Activated T-helper 1 cell treated with anti-CD3 and anti-CD28 coated beads, Interleukin-2, amount 50 U/mL, for 16 hours (primary cell): ENCODE results near the gene RMI2.
A peak's percentile ranks its signal among the peaks of the same experiment; 100 is the strongest.
"Not testable (repeated sequence)": the region's sequence is repeated elsewhere in the genome, so short reads cannot be mapped to it uniquely, and the experiment has no call there.

Experiments used
- DNase-seq, 2 donors: peaks; one replicate each; pipeline ENCODE4 v3.0.0-alpha.2; 2020; ENCODE audit warnings: low read depth in 1 of 2, low spot score in 1 of 2

The RMI2 gene

DNA sequence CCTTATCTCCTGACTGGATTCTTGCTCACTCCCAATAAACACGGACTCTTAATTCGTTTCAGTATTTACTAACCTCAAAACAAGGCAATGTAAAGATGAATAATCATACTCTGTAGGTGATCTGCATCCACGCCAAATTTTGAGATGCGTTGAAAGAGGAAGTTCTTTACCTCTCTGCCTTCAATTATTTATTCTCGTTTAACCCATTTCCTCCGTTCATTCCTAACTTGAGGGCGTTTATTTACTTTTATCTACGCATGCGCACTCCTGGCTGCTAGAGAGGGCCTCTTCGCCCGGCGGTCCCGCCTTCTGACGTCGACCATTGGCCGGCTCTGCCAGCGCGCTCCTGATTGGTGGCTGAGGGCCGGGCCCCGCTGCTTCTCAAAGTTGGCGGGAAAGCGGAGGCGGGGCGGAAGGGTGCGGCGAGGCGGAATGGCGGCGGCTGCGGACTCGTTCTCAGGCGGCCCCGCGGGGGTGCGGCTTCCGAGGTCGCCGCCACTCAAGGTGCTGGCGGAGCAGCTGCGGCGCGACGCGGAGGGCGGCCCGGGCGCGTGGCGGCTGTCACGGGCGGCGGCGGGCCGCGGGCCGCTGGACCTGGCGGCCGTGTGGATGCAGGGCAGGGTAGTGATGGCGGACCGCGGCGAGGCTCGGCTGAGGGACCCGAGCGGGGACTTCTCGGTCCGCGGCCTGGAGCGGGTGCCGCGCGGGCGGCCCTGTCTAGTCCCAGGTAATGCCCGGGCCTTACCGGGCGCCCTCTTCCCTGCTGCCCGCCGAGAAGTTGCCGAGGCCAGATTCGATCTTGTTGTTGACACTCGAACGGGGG, at the start of gene RMI2:
RMI2 (plus strand) TSS at position 420 of the 823 bp plus-strand sequence; CDS start at position 433, 13 bp downstream.
- peak; percentile 90 to 93 for DNase-seq

DNA sequence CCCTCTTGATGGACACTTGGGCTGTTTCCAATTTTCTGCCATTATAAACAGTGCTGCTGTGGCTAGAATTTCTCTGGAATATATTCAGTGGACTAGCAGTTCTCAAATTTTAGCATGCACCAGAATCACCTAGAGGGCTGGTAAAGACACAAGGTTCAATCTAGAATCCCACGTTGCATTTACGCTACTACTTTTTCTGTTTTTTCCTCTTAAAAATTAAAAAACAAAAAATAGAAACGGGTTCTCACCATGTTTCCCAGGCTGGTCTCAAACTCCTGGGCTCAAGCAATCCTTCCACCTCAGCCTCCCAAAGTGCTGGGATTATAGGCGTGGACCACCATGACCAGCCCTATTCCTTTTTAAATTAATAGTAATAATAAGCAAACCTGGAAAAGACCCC, 49.6 kb upstream of the RMI2 start:
- no peak for DNase-seq

DNA sequence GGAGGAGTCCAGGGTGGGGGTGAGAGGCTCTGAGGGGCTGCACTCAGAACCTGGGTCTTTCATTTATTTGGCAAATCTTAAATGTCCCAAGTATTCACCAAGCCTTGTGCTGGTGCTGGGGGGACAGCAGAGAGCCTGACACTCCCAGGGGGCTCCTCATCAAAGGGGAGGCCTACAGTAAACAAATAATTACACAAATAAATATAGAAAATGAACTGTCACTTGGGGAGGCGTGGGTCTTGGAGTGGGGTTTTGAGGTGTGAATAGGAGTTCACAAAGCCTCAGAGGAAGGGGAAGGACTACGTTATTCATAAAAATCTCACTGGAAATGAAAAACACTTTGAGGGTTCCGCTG, 48.9 kb upstream of the RMI2 start:
- DNase-seq, result no peak

DNA sequence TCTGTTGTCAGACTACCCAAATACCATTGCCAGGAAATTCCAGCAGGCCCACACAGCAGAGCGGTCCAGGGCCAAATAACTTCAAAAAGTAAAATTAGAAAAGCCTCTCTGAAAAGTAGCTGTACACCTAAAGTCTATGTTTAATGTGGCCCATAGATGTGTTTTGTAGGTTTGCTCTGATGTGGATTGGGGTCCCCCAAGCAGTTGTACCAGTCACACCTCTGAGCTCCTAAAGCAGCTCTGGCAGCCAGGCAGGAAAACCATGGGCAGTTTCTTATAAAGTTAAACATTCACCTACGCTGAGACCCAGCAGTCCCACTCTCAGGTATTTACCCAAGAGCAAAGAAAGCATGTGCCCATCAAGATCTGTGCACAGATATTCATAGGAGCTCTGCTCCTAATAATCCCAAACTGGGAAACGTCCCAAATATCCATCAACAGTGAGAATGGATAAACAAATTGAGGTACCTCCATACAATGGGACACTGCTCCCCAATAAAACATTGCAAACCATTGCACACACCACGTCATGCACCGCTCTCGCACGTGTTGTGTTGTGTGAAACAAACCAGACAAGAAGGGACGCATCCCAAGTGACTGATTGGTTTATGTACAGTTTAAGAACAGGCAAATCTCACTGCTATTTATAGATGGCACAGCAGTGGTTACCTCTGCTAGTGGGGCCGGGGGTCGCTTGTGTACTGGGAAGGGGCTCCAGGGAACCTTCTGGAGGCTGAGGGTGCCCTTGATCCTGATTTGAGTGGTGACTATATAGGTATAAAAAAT, 48.4 kb upstream of the RMI2 start:
- no peak for DNase-seq

DNA sequence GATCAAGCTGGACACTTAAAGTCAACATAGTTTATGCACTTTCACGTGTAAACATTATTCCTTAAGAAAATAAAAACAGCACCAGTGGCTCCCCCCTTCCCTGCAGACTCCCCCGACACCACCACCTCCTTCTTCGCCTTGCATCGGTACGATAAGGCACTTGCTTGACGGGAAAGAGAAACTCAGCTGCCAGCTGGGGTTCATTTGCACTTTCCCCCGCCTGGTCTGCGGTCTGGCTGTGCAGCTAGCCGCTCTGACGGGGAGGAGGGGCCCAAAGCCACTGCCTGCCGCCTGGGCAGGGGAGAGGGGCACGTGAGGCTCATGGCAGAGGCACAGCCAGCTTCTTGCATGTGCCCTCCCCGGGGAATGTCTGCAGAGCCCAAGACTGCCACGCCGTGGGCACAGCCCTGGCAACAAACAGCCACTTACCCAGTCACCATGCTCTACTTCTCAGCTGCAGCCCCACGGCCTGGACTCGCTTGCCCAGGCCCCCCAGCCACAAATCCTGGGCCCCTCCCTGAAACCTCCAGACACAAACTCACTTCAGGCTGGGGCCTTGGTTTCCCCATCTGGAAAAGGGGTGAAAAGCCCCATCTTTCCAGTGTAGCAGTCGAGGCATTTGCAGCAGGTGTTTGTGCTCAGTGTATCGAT, 47.6 kb upstream of the RMI2 start:
- DNase-seq, result peak; percentile 34 to 39

DNA sequence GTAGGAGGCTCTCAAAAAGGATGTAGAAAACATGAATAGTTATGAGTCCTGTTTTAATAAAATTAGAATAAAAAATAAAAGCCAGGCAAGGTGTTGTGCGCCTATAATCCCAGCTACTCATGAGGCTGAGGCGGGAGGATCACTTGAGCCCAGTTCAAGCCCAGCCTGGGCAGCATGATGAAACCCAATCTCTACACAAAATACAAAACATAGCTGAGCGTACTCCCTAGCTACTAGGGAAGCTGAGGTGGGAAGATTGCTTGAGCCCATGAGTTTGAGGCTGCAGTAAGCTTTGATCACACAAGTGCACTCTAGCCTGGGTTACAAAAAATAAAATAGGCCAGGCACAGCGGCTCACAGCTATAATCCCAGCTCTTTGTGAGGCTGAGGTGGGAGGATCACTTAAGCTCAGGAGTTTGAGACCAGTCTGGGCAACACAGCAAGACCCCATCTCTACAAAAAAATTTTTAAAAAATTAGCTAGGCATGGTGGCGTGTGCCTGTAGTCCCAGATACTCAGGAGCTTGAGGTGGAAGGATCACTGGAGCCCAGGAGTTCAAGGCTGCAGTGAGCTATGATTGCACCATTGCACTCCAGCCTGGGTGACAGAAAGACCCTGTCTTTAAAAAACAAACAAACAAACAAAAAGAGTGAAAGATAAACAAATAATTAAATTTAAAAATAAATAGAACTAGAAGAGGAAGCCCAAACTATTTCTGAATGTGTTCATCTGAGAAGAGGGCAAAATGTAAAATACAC, 46.9 kb upstream of the RMI2 start:
- DNase-seq, result no peak

DNA sequence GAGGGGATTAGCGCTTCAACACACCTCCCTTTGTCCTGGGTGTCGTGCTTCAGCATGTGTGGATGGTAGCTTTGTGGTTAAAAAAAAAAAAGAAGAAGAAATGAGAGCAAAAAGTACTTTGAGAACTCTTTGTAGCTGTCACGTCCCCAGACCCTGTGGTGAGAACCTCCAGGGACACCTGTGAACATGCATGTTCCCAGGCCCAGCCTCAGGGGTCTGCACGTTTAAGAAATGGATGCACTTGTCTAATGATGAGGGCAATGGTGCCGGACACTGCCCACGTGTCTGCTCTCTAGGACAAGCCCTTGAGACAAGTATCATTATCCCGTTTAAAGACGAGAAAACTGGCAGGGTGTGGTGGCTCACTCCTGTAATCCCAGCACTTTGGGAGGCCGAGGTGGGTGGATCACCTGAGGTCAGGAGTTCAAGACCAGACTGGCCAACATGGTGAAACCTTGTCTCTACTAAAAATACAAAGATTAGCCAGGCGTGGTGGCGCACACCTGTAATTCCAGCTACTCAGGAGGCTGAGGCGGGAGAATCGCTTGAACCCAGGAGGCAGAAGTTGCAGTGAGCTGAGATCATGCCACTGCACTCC, 46.2 kb upstream of the RMI2 start:
- DNase-seq, result not testable (repeated sequence)

DNA sequence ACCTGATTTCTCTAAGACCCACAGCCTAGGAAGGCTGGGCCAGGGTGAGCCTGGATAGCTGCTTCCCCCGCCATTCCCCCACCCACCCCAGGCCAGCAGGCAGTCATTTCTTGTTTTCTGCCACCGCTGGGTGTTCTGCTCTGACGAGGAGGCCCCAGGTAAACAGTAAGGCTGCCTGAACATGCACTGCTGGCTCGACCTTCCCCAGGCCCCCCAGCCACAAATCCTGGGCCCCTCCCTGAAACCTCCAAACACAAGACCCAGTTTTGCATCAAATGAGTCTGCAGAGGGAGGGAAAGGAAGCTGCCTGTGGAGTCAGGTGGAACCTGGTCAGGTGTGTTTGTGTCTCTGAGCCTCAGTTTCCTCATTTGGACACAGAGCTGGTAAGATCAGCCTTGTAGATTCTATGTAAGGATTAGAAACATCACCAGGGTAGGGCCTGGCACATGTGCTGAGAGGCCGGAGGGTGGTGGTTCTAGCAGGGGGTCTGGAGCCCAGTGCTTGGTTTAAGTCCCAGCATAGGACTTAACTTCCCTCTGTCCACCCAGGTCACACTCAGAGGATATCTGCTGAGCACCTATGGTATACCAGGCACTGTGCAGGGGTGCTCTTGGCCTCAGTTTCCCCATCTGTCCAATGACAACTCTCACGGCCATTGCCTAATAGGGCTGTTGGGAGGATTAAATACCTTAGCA, 45.2 kb upstream of the RMI2 start:
- DNase-seq, result no peak

DNA sequence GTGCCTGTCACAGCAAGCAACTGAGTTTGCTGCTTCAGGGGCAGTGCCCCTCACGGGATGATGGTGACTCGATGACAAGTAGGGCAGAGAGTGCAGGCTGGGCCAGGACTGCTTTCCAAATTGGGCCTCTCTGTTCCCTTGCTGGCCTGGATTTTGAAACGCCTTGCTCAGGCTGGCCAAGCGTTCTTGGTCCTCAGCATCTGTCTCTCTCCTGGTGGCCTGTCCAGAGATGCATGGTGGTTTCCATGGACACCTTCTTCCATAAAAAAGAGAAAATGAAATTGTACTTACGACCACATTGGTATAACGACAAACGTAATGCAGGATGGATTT, 44.7 kb upstream of the RMI2 start:
- DNase-seq, result no peak

DNA sequence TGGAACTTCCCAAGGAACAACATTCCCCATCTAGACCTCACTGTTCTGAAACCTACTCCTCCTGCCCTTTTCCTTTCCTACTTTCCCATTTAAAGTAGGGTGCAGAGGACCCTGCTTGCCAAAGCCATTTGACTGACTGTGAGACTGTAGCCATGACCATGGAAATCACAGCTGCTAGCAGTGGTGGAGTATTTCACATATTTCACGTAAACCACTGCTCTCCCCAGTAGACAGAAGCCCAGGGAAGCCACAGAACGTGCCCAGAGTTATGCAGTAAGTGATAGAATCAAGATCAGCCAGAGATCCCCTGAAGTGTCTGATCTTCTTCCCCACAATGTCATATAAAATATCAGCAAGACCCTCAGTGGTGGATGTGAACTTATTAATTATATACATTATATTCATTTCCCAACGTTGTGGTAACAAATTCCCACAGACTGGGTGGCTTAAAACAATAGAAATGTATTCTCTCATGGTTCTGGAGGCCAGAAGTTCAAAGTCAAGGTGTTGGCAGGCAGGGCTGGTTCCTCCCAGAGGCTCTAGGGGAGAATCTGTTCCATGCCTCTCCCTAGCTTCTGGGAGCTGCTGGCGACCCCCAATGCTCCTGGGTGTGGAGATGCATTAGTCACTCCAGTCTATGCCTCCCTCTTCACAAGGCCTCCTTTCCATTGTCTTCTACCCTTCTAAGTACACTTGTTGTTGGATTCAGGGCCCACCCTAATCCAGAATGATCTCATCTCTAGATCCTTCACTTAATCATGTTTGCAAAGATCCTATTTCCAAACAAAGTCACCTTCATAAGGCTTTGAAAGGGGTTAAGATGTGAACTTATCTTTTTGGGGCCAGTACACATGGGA, 43.4 kb upstream of the RMI2 start:
- no peak for DNase-seq

GRCh38 chr16:11302977-11303376, 42.3 kb upstream of the RMI2 start:
- no peak for DNase-seq

DNA sequence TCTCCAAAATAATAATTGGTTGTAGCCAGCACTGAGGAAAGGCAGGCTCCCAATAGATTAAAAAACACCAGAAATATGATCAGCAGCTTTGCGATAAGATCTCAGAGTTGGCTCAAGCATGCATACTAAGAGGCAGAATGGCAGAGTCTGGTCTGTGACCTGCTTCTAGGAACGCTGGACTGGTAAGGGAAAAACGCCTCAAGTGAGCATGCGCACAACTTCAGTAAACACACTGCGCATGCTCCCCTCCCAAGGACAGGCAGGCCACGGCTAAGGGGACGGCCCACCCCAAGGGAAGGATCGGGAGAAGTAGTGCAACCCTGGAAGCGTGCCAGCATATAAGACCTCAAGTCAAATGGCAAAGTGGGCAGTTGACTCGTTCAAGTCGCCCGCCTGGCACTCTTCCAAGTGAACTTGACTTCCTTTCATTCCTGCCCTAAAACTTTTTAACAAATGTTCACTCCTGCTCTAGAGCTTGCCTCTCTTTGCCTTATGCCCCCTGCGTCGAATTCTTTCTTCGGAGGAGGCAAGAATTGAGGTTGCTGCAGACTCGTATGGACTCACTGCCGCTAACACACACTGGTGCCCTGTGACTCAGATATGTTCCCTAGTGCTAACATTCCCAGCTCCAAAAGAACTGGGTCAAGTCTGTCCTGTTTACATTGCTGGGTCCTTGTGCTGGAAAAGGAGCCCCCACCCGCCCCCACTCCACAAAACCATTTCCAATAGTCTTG, 41.7 kb upstream of the RMI2 start:
- no peak for DNase-seq

GRCh38 chr16:11306381-11306780, 38.9 kb upstream of the RMI2 start:
- no peak for DNase-seq

DNA sequence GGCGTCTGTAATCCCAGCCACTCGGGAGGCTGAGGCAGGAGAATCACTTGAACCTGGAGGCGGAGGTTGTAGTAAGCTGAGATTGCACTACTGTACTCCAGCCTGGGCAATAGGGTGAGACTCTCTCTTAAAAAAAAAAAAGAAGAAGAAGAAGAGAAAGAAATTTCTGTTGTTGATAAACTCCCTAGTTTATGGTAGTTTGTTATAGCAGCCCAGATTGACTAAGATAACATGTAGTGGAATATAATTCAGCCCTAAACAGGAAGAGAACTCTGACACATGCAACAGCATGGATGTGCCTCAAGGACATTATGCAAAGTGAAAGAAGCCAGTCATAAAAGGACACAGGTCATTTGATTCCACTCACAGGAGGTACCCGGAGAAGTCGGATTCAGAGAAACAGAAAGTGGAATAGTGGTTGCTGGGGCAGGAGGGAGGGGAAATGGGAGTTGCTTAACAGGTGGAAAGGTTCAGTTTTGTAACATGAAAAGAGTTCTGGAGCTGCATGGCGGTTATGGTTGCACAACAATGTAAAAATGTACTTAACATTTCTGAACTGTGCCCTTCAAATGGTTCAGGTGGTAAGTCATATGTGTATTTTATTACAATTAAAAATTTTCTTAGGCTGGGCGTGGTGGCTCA, 38.1 kb upstream of the RMI2 start:
- no peak for DNase-seq

DNA sequence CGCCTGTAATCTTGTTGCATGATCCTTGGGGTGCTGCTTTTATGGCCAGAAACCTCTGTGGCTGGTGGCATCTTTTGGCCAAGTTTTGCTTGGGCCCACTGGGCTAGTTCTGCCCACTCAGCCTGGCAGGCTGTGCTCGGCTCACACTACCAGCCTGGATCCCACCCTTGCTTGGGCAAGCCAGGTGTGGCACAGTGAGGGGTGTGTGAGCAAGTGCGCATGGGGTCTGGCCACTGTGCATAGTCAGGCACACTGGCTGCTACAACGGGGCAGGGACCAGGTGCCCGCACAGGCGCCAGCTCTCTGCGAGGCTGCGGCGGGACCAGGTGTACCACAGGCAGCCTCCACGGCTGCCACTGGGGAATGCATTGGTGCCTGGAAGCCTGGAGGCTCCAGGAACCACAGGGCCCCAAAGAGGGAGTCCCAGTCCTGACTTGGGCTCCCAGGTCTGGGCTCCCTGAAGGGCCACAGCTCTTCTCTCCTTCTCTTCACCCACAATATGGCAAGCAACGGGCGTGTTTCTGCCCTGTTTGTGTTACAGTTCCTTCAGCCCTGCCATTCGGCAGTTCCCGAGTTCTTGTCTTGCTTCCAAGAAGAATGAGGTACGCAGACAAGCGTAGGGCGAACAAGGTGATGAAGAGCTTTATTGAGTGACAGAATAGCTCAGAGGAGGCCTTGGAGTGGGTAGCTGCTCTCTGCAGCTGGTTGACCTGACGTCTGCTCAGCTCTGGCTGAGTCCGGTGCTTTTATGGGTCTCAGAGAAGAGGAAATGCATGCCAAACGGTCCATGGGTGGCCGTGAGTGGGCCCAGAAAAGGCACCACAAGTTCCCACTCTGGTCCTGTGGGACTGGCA, 37.4 kb upstream of the RMI2 start:
- DNase-seq, result no peak

DNA sequence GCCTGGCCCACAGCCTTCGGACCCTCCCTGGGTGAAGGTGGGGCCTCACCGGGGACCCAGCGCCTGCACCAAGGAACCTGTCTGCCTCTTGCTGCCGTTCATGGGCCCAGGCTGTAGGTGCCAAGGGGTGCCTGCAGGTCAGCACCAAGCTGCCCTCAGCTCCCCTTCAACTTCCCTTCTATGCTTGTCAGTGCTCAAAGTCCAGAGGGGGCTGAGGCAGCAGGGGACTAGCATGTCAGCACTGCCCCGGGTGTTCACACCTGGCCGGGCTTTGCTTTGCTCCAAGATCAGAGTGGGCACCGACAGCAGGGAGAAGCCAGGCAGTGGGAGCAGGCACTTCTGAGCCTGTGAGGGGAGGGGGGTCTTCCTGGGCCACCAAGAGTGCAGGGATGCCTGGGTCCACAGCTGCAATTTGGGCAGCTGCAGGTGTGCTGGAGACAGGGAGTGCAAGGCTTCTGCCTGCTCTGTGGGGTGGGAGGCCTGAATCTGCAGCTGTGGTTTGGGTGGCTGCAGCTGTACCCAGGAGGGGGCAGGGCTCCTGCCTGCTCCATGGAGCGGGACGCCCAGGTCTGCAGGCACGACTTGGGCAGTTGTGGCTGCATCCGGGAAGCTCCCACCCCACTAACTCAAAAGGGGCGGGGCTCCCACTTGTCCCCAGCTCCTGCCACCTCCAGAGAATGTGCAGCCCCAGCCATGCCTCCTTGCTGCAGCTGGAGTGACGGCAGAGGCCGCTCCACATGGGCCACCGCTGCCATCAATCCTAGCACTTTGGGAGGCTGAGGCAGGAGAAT, 36.6 kb upstream of the RMI2 start:
- DNase-seq, result no peak
